Suppressor macrophage (primary cell): Measurements from ENCODE around the gene PPP1R14B.
"Not testable (repeated sequence)": the region's sequence is repeated elsewhere in the genome, so short reads cannot be mapped to it uniquely, and the experiment has no call there.

ENCODE experiments used
- DNase-seq, 4 experiments: peaks; one replicate each; pipeline ENCODE4 v3.0.0-alpha.2; 2020 to 2022

Gene PPP1R14B

DNA sequence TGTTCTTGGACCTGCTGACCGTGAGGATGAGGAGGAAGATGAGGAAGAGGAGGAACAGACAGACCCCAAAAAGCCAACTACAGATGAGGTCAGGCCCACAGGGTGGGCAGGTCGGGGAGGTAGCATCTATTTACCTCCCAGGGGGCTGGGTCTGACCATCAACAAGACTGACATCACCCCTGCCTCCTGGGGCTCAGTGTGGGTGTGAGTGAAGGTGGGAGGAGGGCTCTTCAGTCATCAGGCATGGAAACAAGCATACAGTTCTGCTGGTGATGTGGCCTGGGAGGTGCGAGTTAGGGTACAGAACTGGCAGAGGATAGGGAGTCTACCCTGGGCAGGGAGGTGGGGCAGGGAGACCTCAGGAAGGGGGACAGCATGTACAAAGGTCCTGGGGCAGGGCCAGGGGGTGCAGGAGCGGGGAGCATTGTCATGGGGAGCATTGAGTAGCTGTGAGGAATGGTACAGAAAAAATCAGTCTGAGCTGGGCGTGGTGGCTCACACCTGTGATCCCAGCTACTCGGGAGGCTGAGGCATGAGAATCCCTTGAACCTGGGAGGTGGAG is 13.5 kb upstream of the PPP1R14B start:
- DNase-seq, result peak in 2 of 4 experiments; percentile 31 to 38

DNA sequence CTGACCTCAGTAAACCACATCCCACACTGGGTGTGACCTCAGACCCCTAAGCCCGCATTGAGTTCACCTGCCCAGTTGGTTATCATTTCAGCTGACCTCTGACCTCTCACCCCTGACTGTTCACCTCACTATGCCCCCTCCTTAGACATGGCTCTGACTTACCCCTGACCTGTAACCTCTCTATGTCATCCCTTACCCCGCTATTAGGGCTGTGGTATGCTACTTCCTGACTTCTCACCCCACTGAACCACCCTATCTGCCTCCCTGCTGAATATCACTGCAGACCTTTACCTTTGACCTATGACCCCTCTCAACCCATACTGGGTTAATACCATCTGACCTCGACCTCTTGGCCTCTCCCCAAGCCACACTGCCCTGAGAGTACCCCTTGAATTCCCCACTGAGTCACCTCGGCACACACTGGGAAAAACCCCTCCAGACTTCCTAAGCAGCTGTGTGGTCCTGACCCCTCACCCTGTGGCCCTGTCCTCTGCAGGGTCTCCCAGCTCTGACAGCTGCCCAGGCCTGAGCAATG is 12.9 kb upstream of the PPP1R14B start:
- no peak for DNase-seq

DNA sequence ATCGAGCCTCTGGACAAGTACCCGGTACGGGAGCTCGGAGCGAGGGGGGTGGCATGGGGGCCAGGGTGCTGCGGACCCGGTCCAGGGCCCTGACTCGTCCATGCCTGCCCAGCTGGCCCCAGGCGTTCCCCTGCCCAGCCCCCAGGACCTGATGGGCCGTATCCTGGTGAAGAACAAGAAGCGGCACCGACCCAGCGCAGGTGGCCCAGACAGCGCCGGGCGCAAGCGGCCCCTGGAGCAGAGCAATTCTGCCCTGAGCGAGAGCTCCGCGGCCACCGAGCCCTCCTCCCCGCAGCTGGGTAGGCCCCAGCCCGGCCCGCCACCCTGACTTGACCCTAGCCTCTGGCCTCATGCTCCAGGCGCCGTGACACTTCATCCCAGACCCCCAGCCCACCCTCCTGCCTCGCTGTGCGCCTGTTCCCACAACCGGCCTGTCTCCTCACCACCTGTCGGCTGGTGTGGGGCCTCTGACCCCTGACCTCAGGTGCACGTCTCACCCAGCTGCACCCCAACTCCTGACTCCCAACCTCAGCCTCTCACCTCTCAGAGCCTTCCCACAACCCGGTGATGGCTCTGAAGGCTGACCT is 12.3 kb upstream of the PPP1R14B start:
- DNase-seq, result no peak

DNA sequence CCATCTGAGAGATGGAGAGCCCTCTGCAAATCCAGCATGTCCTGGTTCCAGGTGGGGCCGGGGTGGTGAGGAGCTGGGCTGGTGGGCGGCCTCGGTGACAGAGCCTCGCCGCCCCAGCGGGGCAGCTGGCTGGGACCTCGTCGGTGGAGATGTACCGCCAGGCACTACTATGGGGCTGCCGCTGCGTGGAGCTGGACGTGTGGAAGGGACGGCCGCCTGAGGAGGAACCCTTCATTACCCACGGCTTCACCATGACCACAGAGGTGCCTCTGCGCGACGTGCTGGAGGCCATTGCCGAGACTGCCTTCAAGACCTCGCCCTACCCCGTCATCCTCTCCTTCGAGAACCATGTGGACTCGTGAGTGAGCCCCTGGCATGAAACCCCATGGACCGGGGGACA is 11.6 kb upstream of the PPP1R14B start:
- no peak for DNase-seq

DNA sequence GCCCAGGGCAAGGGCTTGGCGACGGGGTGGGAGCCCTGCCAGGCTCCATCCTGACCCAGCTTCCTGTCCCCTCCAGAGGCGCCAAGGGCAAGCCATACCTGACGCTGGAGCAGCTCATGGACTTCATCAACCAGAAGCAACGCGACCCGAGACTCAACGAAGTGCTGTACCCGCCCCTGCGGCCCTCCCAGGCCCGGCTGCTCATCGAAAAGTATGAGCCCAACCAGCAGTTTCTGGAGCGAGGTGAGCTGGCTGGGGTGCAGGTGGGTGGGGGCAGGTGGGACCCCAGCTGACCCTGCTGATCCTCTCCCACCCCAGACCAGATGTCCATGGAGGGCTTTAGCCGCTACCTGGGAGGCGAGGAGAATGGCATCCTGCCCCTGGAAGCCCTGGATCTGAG is 9.6 kb upstream of the PPP1R14B start:
- DNase-seq, result no peak

DNA sequence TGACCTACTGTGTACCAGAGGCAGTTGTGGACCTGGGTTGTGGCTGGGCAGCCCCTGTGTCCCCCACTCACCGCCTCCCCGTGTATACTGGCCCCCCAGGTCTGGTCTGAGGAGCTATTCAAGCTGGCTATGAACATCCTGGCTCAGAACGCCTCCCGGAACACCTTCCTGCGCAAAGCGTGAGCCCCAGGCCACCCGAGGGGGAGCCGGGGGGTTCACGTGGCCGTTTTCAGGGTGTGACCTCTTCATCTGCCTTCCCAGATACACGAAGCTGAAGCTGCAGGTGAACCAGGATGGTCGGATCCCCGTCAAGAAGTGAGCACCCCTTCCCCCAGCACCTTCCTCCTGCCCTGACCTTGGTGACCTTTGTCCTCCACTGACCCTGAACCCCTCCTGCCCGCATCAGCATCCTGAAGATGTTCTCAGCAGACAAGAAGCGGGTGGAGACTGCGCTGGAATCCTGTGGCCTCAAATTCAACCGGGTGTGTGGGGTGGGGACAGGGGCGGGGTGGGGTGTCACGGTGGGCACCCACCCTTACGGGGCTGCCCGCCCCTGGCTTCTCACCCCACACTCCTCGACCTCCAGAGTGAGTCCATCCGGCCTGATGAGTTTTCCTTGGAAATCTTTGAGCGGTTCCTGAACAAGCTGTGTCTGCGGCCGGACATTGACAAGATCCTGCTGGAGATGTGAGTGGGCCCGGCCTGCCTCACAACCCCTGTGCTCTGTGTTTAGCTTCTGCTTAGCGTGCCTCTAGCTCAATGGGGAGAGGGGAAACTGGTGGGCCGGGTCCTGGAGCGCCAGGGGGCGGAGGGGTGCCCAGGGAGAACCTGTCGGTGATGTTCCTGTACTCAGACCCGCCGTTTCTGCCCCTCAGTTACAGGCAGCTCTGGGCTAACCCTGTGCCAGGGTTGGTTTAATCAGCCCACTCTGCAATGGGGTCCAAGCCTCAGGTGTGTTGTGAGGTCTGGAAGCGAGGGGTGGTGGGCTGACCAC is 8.7 kb upstream of the PPP1R14B start:
- no peak for DNase-seq

DNA sequence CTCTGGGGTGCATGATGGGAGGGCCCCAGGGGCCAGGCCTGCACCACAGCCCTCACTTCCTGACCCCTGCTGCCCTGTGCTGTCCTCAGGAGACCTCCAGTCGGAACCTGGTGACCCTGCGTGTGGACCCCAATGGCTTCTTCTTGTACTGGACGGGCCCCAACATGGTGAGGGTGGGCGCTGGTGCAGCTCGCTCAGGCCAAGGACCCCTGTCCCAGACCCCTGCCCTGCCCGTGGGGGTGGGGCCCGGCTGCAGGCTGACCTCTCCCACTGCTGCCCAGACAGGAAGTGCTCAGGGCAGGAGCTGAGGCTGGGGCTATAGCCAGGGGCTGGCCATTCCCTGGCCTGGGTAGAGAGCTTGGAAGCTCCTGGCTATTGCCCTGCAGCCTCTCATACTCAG is 7.6 kb upstream of the PPP1R14B start:
- DNase-seq, result no peak

DNA sequence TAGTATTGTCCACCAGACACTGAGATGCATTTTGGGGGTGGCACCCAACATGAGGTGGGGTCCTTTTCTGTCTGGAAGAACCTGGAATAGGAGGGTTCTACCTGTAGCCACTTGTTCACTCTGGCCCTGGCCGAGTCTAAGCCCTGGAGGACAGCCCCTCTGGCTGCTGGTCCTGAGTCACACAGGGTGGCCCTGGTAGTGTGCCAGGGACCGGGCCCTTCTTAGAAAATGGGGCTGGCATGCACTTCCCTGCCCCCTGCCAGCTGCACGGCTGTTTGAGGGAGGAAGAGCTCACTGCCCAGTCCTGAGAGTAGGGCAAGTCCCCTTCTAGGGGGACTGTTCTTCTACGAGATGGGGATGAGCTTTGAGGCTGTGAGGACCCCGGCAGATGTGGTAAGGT is 6.7 kb upstream of the PPP1R14B start:
- DNase-seq, result no peak

DNA sequence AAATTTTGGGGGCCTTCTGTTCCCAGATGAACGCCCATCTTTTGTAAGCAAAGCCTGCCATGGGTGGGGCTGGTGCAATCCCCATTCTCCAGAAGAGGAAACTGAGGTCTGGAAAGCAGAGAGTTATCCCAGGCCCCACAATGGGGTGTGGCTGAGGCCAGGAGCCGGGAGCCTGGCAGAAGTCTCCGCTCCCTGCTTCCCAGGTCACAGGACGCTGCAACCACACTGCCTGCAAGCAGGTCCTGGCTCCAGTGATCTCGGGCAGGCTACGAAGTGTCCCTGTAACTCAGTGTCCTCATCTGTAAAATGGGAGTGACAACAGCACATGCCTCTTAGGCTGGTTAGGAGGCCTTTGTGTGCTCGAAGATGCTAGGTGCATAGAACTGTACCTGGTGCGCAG is 6.3 kb upstream of the PPP1R14B start:
- DNase-seq, result no peak

DNA sequence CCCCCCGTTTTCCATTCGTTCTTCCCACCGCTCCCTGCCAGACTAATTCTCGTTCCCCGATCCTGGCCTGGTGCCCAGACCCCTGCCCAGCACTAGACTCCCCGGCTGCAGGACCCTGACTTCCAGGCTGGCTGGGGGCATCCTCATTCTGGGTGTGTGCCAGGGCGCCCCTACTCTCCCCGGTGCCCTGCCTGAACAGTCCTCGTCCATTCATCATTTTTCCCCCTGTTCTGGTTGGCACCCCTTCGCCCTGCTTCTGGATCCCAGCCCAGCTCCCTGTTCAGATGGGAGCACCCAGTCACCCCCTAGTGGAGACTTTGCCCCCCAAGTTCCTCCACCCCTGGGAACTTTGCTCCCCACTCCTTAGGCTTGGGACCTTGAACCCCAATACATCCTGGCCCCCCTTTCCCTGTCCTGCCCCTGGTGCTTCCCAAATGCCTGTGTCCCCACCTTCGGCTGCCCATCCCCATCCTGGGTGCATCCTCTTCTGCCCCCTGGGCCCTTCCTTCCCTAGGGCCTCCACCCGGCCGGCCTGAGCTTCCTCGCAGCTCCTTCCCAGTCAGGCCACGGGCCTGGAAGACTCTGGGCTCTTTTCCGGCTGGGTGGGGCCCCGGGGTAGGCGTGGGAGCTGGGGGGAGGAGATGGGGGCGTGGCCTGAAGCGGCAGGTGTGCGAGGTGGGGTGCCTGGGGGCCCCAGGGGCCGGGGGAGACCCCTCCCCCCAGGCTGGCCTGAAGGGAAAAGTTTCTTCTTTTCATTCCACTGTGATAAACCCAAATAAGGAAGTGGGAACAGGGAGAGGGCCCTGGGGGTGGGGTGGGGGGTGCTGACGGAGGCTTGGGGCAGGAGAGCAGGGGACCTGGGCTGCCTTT is 5.5 kb upstream of the PPP1R14B start:
- DNase-seq, result peak; percentile 60 to 85 (median 68)

DNA sequence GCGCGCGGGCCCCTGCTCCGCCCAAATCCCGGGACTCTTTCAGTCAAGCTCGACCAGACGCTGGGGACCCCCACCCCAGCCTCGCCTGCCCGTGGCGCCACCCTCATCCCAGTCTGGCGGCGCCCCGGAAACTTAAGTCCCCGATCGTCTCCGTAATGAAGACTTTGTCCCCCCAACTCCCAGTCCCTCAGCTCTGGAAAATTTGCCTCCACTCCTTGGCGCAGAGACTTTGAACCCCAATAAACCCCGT is 4.9 kb upstream of the PPP1R14B start:
- no peak for DNase-seq

DNA sequence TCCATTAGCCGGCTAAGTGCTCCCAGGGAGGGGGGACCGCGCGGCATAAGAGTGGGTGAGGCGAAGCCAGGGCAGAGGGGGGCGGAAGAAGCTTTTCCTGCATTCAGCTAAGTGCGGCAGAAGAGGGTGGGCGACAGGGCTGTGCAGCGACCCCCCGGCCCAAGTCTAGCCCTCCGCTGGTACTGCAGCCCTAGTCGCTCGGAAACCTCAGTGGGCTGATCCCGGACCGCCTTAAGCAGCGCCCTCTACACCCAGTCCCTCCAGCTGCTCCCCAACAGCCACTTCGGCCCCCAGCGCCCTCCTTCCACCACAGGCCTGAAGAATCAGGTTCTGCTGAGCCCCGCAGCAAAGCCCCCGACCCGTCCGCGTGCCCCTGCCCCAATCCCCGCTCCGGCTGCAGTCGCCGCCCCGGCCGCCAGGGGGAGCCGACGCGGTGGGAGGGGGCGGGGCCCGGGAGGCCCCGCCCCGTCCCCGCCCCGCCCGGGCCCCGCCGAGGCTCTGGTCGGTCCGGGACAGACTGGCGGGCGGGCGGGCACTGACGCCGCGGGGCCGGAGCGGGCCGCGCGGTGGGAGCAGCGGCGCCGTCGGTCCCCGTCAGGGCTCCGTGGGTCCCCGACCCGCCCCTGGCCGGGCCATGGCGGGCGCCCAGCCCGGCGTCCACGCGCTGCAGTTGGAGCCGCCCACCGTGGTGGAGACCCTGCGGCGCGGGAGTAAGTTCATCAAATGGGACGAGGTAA is 4.4 kb upstream of the PPP1R14B start, which contains the start of gene PLCB3:
TSS of gene PLCB3 (plus strand) at position 515 of the 737 bp plus-strand sequence. CDS start at position 635, 120 bp downstream.
- DNase-seq, result peak; percentile 71 to 91 (median 88)

DNA sequence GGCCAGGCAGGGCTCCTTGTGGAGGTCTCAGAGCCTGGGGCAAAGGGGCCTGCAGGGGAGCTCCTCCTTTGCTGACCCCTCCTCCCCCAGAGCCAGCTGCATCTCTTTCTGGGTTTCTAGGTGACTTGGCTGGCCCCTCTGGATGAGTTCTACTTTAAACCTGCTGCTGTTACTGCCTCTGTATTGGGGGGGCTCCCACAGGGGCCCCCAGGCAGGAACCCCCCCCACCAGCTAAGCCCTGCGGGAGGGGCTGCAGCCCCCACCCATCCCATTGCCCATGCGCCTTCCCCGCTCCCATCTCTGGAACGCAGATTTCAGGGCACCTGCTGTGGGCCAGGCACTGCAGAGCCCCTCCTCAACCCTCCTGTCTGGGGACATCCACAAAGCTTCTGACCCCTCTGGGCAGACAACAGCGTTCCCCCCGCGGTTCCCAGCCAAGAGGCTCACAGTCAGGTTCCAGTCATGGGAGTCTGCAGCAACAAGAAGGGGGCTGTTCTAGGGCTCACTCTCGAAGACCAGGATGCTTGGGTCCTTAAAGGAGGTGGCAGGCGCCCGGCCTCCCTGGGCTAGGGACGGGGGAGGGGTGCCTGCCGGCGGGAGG is 3.8 kb upstream of the PPP1R14B start:
- no peak for DNase-seq

DNA sequence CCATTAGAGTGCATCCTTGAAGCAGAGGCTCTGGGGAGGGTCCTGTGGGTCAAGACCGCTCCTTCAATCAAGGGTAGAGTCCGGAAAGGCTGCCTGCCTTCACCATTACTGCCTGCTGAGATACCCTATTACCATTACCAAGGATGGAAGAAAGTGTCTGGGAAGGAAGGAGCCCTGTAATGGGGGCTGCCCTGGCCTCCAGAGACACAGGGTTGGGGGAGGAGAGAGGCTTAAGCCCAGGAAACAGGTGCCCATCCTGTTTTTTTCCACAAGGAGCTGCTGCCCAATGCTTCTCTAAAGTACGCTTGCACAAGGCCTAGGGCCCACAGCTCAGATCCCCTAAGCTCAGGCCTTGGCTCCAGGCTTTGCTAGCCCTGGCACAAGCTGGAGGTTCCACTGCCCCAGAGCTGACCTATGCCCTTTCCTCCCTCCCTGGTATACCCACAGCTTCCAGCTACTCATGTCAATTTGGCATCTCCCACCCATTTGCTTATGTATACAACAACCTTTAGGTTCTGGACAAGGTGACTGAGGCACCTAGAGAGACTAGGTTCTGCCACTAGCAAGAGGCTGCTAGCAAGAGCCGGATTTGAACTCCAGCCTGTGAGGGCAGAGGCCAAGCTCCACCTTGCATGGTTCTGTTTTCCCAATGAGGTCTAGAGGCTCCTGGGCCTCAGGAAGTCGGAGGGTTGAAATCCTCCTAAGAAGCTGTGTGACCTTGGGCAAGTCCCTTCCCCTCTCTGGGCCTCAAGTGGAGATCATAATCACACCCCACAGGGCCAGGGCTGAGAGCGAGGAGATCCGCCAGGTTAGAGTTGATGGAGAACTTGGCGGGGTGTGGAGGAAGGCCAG is 3.0 kb upstream of the PPP1R14B start:
- DNase-seq, result no peak

DNA sequence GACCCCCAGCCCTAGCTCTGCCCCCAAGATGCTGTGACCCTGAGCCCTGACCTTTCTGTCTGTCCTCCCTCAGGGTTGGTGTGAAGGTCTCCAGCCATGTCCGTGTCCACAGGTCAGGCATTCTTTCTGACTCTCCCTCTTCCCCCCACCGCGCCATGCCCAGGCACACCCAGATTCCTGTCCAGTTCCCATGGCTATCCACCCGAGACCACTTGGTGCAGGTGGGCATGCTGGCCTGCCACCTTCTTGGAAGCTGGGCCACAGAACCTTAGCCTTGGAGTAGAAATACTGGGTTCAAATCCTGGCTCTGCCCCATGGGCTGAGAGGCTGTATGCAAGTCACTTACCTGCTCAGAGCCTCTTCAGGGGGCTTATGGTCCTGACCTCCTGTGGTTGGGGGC is 2.3 kb upstream of the PPP1R14B start:
- no peak for DNase-seq

DNA sequence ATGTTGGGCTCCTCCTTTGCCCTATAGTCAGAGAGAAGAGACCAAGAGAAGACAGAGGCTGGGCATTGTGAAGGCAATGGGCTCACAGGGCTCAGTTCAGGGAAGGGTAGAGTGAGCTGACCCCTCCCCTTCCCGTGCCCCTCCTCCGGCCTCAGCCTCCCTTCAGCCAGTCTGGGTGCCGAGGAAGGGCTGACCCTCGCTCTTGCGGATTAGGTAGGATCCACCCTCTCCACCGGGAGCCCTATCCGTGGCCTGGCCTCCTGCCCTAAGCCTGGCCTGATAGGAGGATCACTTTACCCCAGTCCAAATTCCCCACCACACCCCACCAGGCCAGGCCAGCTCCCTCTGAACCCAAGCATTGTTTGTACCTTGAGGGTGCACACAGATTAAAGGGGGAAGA is 1.8 kb upstream of the PPP1R14B start:
- DNase-seq, result no peak

DNA sequence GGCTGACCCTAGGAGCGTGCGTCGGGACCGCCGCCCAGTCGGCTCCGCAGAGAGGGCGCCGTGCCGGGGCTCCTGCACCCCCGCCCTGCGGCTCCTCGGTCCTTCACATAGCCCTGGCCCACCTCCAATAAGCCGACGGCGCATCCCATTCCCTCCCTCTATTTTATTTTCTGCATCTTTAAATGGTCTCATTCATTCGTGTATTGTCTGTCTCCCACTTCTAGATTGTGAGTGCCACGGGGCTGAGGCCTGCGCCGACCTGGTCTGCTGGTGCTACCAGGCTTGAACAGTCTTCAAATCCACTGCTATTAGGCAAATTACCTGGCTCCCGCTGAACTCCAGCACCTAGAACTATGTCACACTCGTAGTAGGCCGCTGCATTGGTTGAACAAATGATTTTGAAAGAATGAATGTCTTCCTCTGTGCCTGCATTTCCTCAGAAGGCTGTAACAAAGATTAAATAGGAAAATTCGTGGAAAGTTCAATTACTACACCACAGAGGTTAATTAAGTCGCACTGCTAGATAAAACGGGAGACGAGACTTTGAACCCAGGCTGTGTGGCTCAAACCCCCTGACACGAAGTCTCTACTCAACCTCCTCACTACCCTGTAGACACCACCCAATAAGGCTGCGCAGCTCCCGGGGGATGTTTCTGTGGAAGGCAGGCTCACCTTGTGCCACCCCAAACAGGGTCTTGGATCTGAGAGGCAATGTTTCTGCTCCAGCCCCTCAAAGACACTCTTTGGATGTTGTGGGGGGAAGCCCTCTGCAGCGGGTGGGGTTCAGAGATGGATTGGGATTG is 1.2 kb upstream of the PPP1R14B start:
- DNase-seq, result peak in 1 of 4 experiments; percentile 0

DNA sequence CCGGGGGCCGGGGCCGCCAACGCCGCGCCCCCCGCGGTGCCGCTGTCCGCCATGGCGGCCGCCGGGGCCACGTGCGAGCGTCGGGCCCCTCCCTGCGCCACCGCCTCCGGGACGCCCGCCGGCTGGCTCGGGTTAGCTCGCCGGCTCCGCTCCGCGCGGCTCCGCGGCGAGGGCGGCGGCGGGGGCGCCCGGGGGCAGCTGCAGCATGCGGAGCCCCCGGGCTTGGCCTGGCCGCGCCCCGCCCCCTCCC is 197 bp downstream of the PPP1R14B start:
- not testable (repeated sequence) for DNase-seq

DNA sequence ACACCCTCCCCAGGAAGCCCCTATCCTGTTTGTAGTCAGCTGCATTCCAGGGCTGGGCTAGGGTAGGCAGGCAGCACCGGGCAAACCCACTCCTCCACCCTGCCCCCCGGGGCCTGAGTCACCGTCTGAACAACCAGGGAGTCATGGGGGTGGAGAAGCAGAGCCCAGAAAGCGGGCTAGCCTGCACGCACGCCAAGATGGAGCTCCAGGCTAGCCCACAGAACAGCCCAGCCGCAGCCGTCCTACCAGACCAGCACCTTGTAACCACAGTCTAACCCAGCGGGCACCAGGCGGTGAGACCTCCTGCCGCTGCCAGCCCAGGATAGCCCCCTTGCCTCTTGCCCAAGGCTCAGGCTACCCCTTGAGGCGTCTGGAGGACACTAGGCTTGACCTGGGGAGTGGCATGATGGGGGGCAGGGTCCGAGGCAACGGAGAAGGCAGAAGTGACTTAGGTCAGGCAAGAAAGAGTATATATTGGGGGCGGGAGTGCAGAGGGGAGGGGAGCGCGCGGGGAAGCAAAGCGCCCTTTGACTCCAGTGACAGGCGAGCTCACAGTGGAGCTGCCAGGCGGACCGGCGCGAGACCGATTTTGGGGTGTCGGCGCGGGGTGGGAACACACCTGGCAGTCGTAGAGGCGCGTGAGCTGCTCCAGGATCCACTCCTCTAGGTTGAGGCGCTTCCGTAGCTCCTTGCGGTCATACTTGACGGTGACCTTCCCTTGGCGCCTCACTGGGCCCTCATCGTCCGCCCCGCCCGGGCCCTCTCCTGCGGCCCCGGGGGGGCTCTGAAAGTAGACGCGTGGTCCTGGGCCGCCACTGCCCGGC is 734 bp downstream of the PPP1R14B start:
- DNase-seq, result peak; percentile 78 to 87 (median 85)
